MM.1S (cell line): ENCODE data around the gene DDX60.

Experiments
- EZH2 ChIP-seq: fragments of 300-600 bp; sonication (generic); optimal IDR thresholded peaks from 2 replicates; pipeline ENCODE3; 2017; ENCODE audit warnings: low read depth, mild to moderate bottlenecking, antibody characterized with exemption, low read length, mixed read lengths
- EZH2phosphoT487 ChIP-seq: fragments of 300-600 bp; sonication (generic); IDR thresholded peaks from 2 replicates; pipeline ENCODE4 v1.6.1; 2018; ENCODE audit warnings: antibody characterized with exemption, low read length
- TF ChIP-seq, protein P1 (sequence below): fragments of 300-600 bp; sonication (generic); IDR thresholded peaks from 2 replicates; pipeline ENCODE4 v1.5.1; 2016; ENCODE audit warnings: antibody characterized with exemption, low read length, mixed read lengths

DNA sequence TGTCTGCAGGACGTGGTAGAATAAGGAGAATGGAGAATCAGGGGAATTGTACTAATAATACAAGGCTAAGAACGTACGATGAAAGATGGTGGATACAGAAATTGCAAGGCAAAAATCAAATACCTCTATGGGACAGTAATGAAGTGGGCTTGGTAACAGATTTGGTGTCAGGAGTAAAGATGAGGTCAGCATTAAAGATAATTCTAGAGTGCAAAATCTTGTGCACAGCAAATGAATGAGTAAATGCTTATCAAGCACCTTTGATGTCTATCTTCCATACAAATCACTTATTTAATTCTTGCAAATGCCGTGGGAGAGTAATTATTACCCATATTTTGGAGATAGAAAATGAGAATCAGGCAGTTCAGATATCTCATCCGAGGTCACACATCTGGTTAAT is 70.9 kb downstream of the DDX60 start:
- TF ChIP-seq, protein P1, sequence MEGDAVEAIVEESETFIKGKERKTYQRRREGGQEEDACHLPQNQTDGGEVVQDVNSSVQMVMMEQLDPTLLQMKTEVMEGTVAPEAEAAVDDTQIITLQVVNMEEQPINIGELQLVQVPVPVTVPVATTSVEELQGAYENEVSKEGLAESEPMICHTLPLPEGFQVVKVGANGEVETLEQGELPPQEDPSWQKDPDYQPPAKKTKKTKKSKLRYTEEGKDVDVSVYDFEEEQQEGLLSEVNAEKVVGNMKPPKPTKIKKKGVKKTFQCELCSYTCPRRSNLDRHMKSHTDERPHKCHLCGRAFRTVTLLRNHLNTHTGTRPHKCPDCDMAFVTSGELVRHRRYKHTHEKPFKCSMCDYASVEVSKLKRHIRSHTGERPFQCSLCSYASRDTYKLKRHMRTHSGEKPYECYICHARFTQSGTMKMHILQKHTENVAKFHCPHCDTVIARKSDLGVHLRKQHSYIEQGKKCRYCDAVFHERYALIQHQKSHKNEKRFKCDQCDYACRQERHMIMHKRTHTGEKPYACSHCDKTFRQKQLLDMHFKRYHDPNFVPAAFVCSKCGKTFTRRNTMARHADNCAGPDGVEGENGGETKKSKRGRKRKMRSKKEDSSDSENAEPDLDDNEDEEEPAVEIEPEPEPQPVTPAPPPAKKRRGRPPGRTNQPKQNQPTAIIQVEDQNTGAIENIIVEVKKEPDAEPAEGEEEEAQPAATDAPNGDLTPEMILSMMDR, result no peak
- TF ChIP-seq EZH2 (no peak), EZH2phosphoT487 (no peak)
